GM12878 (cell line): ENCODE data around the gene MYL3.

Experiments
- CHD4 ChIP-seq: fragments of 200-600 bp; sonication (generic); IDR thresholded peaks from 2 replicates; pipeline ENCODE4 v1.6.1; 2016; ENCODE audit warnings: mild to moderate bottlenecking
- EP300 ChIP-seq, 2 experiments: fragments of 150-350 bp in 1 of 2; IDR thresholded peaks; 2 replicates each; pipeline ENCODE4 v1.6.1; 2011 to 2012; ENCODE audit warnings: low read depth in 2 of 2, low read length in 2 of 2, borderline replicate concordance in 1 of 2, improper control_type of control experiment in 1 of 2, inconsistent platforms in 1 of 2; ENCODE audit not compliant: control insufficient read depth in 1 of 2
- EZH2 ChIP-seq: IDR thresholded peaks from 2 replicates; pipeline ENCODE4 v1.6.1; 2012; ENCODE audit warnings: low read depth, mild to moderate bottlenecking, control low read depth, inconsistent platforms, low read length, borderline replicate concordance; ENCODE audit not compliant: control insufficient read depth
- USF2 ChIP-seq: IDR thresholded peaks from 2 replicates; pipeline ENCODE4 v1.6.1; 2011; ENCODE audit warnings: low read depth, low read length, improper control_type of control experiment, borderline replicate concordance

- TF ChIP-seq EZH2 (no peak), EP300 (IDR thresholded peaks at IDR 0.05; ENCODE audit: borderline replicate concordance in 1 of 2, control insufficient read depth in 1 of 2, low read depth in 2 of 2, low read length in 2 of 2) (no peak), USF2 (no peak), CHD4 (no peak)
These were observed 11.6 kb downstream of the MYL3 start for GRCh38 chr3:46851364-46852333.
